ENCODE data around the gene BRS3. TPM values are rescaled to one million over a fixed set of nuclear protein-coding genes. Genes with fewer than 3 reads are reported as not detected.

BRS3 gene
- total RNA-seq, 2 experiments from 2014 or later = not detected

- Mint-ChIP-seq H3K4me1 (ENCODE audit: low read depth) (peaks cover 2% of the 10 kb centered on the region), H3K27ac (no peak overlapping the region), H3K4me3 (no peak overlapping the region), H3K27me3 (no peaks in the 10 kb centered on the region), H3K9me3 (no peaks in the 10 kb centered on the region), H3K36me3 (ENCODE audit: low read depth) (no peaks in the 10 kb centered on the region)
- peak; percentile 60 for ATAC-seq
- TF ChIP-seq, protein P1, sequence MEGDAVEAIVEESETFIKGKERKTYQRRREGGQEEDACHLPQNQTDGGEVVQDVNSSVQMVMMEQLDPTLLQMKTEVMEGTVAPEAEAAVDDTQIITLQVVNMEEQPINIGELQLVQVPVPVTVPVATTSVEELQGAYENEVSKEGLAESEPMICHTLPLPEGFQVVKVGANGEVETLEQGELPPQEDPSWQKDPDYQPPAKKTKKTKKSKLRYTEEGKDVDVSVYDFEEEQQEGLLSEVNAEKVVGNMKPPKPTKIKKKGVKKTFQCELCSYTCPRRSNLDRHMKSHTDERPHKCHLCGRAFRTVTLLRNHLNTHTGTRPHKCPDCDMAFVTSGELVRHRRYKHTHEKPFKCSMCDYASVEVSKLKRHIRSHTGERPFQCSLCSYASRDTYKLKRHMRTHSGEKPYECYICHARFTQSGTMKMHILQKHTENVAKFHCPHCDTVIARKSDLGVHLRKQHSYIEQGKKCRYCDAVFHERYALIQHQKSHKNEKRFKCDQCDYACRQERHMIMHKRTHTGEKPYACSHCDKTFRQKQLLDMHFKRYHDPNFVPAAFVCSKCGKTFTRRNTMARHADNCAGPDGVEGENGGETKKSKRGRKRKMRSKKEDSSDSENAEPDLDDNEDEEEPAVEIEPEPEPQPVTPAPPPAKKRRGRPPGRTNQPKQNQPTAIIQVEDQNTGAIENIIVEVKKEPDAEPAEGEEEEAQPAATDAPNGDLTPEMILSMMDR (IDR thresholded peaks at IDR 0.05) = no peak
- CTCF ChIA-PET = no interaction called here
- peak; percentile 6 for DNase-seq
- intact Hi-C loops (cut with micrococcal nuclease) = no loop called here
- POLR2A ChIA-PET = no interaction called here
Observed at GRCh38 chrX:136525738-136526606, 38.2 kb downstream of the BRS3 start.

GRCh38 chrX:136528645-136529315 lies 41.0 kb downstream of the BRS3 start:
- Mint-ChIP-seq H3K4me3 (no peak overlapping the region), H3K4me1 (ENCODE audit: low read depth) (peaks cover 2% of the 10 kb centered on the region), H3K36me3 (ENCODE audit: low read depth) (no peaks in the 10 kb centered on the region), H3K27ac (no peak overlapping the region), H3K9me3 (no peaks in the 10 kb centered on the region), H3K27me3 (no peaks in the 10 kb centered on the region)
- TF ChIP-seq, protein P1 (IDR thresholded peaks at IDR 0.05) = no peak
- ChIA-PET CTCF (no interaction called here), POLR2A (no interaction called here)
- no peak for DNase-seq
- no peak for ATAC-seq
- intact Hi-C loops (cut with micrococcal nuclease) = no loop called here

GRCh38 chrX:136529795-136530194 lies 42.0 kb downstream of the BRS3 start:
- H3K27me3 Mint-ChIP-seq = no peaks in the 10 kb centered on the region
- H3K4me1 Mint-ChIP-seq (ENCODE audit: low read depth) = peaks cover 2% of the 10 kb centered on the region
- no peak for DNase-seq
- no peak overlapping the region for H3K4me3 Mint-ChIP-seq
- TF ChIP-seq, protein P1 (IDR thresholded peaks at IDR 0.05) = no peak
- H3K9me3 Mint-ChIP-seq = no peaks in the 10 kb centered on the region
- intact Hi-C loops (cut with micrococcal nuclease) = no loop called here
- H3K27ac Mint-ChIP-seq = no peak overlapping the region
- no peak for ATAC-seq
- ChIA-PET CTCF (no interaction called here), POLR2A (no interaction called here)
- H3K36me3 Mint-ChIP-seq (ENCODE audit: low read depth) = no peaks in the 10 kb centered on the region

GRCh38 chrX:136531951-136532350 lies 44.2 kb downstream of the BRS3 start, which contains the start of gene VGLL1:
TSS of gene VGLL1 (plus strand) at chrX:136532215. CDS start at chrX:136536021, 3,806 bp downstream.
- no peak within 1 kb of the TSS for H3K27ac Mint-ChIP-seq
- POLR2A ChIA-PET = no interaction called here
- TF ChIP-seq, protein P1 (IDR thresholded peaks at IDR 0.05) = no peak
- H3K4me3 Mint-ChIP-seq = no peak within 1 kb of the TSS
- CTCF ChIA-PET = interaction anchor here (1.2 kb wide), 1 partner anchor 24 kb away, joined by 3 read pairs; no protein-coding TSS in a partner anchor
- peaks cover 2% of the 10 kb centered on the region for H3K4me1 Mint-ChIP-seq (ENCODE audit: low read depth)
- no peaks in the 10 kb centered on the region for H3K9me3 Mint-ChIP-seq
- H3K27me3 Mint-ChIP-seq = no peaks in the 10 kb centered on the region
- no peaks in the 10 kb centered on the region for H3K36me3 Mint-ChIP-seq (ENCODE audit: low read depth)
- no peak for DNase-seq
- ATAC-seq = no peak
- intact Hi-C loops (cut with micrococcal nuclease) = no loop called here

- ChIA-PET POLR2A (no interaction called here), CTCF (no interaction called here)
- Mint-ChIP-seq H3K4me3 (no peak overlapping the region), H3K27me3 (no peaks in the 10 kb centered on the region), H3K36me3 (ENCODE audit: low read depth) (no peaks in the 10 kb centered on the region), H3K9me3 (no peaks in the 10 kb centered on the region), H3K4me1 (ENCODE audit: low read depth) (peaks cover 2% of the 10 kb centered on the region), H3K27ac (no peak overlapping the region)
- intact Hi-C loops (cut with micrococcal nuclease) = no loop called here
- DNase-seq = no peak
- no peak for ATAC-seq
- TF ChIP-seq, protein P1 (IDR thresholded peaks at IDR 0.05) = no peak
Observed at GRCh38 chrX:136534131-136534530, 46.4 kb downstream of the BRS3 start.
